Stimulated activated CD4-positive, alpha-beta T cell treated with anti-CD3 and anti-CD28 coated beads, Interleukin-4, amount 100 ng/mL, for 24 hours (primary cell): ENCODE measurements around the gene RPE.
A peak's percentile ranks its signal among the peaks of the same experiment; 100 is the strongest.

Experiments
- DNase-seq: peaks from one replicate; pipeline ENCODE4 v3.0.0-alpha.2; 2020

RPE gene

DNA sequence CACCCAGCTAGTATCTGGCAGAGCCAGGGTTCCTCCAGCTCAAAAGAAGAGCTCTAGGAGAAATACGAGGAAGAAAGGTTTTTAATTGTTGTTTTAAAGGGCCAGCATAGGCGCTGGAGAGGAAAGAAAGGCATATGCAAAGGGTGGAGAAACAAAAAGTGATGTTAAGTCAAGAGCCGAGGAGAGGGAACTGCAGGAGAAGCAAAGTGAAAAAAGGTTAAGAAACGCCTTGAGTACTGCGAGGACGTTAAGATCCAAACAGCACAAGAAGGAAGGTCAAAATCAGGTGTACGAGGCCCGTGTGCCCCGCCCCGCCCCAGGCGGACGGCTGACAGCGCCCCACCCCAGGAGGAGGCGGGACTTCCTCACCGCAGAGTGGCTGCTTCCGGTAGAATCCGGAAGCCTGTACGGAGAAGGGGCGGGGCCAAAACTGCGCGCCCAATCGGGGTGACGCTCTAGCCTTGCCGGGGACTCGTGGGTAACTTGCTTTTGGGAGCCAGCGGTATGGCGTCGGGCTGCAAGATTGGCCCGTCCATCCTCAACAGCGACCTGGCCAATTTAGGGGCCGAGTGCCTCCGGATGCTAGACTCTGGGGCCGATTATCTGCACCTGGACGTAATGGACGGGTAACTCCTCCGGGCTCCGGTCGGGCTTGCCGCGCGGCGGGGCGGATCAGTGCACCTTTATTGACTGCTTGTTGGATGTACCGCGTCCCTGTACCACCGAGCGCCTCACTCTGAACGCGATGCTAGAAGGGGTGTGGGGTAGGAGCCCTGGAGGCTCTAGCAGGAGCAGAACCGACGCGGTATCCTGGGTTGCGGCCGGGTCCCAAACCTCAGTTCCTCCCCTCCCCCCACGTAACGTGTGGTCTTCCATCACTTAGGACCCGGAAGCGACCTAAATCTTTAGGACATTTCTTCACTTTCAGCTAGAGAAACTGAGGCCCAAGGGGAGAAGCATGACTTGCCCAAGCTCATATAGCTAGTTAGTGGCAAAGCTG is at the start of gene RPE:
RPE (plus strand) TSS at position 481 of the 1,000 bp plus-strand sequence; CDS start at position 505, 24 bp downstream.
- peak; percentile 98 for DNase-seq

- DNase-seq = no peak
Observed at GRCh38 chr2:209956271-209956670, 46.2 kb upstream of the RPE start.

DNA sequence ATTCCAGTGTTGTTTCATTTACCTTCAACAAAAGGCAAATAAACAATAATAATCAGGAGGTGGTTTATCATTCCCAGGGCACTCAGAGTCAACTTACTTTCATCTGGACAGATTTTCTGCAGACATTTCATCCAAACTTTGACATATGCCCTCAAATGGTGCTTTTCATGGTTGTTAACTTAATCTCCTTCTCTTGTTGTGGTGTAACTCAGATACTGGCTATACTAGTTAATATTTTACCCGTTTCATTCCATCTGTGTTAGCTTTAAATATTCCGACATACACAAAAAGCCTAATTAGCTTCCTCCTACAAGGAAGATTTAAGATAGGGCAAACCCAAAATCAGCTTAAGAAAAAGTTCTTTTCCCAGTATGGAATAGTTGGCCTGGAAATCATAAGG is 44.4 kb upstream of the RPE start:
- DNase-seq = no peak

DNA sequence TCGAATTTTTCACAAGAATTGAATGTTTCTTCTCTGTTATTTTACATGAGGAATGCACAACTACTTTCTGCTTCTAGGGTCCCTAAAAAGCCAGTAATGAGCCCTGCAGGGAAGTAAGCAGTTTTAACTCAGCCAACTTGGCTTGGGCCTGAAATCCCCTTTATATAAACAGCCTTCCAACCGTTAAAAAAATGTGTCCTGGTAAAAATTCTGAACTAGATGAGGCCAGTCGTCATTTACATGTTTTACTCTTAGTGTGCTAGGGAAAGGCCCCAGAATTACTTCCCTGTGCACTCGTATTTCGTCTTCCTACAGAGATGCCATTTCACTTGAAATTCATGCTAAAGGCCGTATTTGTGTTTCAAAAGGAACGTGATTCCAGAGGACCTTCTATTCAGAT is 42.4 kb upstream of the RPE start:
- no peak for DNase-seq

GRCh38 chr2:209960676-209961630 is 41.5 kb upstream of the RPE start:
- peak; percentile 48 for DNase-seq

DNA sequence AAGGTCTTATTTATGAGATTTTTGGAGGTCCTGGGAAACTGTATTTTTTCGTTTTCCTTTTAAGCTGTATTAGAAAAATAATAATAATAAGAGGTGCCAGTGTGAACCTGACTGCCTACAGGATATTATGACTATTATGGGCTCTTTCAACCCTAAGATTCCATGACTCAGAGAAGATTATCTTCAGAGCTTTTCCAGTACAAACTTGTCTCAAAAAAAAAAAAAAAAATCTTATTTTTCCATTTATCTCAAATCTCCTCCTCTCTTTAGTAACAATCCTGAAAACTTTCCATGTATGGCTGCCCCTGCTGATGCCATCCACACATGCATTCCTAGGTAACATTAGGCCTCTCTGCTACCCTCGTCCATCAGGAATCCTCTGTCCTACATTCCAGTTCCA is 36.7 kb upstream of the RPE start:
- no peak for DNase-seq

DNA sequence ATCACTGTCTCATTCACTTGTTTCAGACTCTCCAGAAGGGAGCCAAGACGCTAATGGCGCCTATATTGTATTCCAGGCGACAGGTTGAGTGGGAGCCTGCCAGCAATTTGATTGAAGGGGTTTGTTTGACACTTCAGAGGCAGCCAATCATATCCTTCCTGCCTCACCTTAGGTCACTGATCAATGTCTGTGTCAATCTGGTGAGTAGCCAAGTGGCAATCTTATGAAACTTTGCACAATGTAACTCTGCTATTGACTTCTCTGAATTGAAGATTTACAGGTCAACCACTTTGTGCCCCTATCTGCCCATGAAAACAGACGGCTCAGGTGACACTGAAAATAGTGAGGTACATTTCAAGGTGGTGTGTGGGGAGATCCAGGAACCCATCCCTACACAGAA is 32.7 kb upstream of the RPE start:
- DNase-seq = no peak

DNA sequence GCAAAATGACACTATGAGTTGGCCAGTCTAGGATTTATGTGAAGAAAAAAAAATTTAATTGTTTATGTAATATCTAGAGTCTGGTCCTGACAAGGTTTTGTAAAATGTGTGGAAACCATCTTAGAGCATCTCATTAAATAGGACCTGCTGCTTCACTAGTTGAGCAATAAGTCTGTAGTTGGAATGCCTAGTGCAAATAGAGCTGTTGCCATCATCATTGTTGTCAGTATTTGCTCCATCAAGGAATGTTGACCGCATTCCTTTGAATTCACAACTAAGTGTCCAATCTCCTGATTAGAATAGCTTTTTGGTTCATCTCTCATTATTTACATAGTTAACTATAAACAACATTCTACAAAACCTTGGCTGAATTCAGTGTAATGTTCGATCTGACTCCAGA is 32.2 kb upstream of the RPE start:
- DNase-seq = no peak

DNA sequence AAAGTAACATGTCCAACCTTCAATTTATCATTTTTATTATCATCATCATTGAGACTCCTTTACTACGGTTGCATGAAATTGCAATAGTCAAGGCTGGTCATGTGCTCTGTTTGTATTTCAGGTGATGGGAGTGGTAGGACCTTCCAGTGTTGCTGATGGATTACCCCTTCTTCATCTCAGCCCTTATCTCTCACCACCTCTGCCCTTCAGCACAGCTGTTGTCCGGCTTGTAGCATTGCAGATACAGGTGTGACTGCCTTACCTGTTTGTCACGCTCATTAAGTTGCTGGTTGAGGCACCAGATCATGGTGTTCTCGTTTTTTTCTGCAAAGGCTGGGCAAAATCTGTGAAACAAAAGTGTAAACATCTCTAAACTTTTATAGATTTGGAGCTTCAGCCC is 31.7 kb upstream of the RPE start:
- no peak for DNase-seq

DNA sequence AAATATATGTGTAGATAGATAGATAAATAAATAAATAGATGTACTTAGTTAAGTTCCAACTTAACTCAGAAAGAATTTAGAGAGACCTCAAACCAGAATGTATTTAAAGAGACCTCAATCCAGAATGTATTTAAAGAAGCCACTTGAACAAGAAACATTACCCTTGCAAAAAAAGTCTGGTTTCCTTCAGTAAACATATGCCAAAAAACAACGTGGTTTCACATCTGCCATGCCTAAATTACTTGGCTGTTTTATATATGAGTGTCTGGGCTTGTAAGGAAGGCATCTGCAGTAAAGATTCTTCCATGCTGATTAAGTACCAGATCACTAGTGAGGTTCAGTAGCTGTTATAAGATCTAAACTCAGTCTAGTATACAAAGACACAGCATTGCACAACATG is 29.1 kb upstream of the RPE start:
- DNase-seq = no peak

GRCh38 chr2:209974576-209974975 is 27.9 kb upstream of the RPE start:
- DNase-seq = no peak

- DNase-seq = no peak
Observed at GRCh38 chr2:209976698-209977385, 25.6 kb upstream of the RPE start.

DNA sequence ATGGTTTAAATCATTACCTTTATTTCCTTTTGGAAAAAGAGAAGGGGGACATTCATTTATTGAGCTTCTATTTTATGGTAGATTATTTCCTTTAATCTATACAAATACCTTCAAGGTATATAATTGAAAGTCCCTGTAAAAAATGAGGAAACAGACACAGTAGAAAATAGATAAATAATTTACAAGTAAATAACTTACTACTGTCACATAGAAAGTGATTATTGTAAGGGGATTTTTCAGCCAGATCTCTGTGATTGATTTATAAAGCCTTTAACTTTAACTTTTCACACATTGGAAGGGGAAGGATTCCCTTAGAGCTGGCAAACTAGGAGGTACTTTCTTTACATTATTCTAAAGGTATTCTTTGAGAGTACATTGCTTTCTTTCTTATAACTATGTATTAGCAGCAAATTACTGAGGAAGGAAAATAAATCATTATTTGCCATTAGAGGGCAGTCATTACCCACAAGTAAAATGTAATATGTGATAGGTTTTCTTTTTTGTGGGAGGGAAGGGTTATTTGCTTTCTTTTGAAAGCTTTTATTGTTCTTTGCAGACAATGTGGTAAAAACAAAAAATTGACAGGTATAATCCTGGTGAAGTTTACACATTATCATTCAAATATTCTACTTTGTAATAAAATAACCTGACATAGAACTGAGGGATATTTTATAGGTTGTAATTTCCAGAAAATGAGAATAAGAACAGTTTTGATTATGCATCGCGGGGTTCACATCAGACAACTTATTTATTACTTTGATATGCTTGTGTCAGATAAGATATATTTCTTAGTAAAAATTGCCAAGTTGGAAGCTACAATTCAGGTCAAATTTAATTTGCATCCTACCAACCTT is 24.8 kb upstream of the RPE start:
- DNase-seq = no peak

DNA sequence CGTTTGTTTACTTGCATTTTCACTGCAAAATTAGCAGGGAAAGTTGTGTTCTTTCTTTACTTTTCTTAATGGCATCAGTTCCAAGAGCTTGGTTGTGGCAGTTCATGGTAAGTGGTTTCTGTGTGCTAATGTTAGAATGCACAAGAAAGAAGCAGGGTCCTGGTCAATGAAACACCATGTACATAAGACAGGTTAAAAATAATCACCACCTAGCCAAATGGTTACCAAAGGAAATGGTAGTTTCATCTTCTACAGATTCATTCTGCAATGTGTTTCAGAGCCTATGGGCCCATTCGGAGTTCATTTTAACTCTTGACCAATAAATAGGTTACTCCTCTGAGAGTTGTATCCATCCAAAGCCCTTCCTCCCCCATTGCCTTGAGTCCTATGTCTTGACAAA is 18.1 kb upstream of the RPE start:
- no peak for DNase-seq

DNA sequence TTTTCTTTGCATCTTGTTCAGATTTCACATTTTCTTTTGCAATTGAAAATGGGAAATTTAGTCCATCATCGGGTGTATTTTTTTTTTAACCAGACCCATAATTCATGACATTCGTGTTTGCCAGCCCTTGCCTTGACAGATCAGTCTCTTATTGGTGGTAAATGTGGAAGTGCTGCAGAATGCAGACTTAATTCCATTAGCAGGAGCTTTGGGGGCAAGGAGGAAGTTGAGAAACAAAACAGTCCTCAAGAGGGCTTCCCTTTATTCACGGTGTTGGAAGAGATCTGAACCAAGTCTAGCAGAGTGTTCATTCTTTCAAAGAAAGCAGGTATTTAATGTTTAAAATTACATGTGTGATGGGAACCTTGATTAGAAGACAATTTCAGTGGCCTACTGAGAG is 16.6 kb upstream of the RPE start:
- DNase-seq = no peak

GRCh38 chr2:209986415-209986814 is 16.0 kb upstream of the RPE start:
- no peak for DNase-seq

- DNase-seq = no peak
Observed at GRCh38 chr2:209988010-209988409, 14.4 kb upstream of the RPE start.

DNA sequence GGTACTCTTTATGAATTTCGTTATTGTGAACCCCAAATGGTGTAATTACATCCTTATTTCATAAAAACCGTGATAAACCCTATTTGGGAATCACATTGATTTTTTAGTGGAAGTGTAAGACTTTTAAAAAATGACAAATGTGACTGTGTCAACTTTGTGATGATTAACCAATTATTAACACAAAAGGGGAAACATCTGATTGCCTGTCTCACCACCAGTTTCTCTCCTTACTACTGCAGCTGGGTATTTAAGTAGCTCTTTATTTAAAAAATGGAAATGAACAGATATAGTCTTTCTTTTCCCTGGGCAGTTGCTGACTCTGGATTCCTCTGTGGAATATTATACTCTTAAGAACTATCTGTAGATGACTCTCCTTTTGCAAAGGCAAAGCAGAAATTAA is 11.6 kb upstream of the RPE start:
- DNase-seq = no peak

- DNase-seq = no peak
Observed at GRCh38 chr2:209993968-209994367, 8.5 kb upstream of the RPE start.

DNA sequence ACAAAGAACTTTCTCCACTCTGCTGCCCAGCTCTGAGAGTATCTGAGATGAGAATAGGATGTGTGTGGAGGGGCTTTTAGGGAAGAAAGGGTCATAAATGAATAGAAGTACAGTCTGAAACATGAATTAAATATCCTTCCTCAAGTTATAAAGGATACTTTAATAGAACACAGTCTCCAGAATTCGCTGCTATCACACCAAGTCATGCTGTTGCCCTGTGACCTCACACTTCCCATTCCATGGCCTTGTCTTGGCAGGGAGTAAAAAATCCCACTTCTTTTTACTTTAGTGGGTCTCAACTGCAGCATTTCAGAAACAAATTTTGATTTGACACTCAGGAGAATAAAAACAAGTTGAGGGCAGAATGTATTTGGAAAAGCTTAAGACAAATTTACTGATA is 3.8 kb upstream of the RPE start:
- no peak for DNase-seq

- no peak for DNase-seq
Observed at GRCh38 chr2:210000464-210001324, 1.7 kb upstream of the RPE start.
